K562 (cell line): ENCODE measurements around the gene CAMK2A. TPM values are rescaled to one million over a fixed set of nuclear protein-coding genes. Genes with fewer than 3 reads are reported as not detected.

Source experiments
- BCL6 ChIP-seq: fragments of 250-450 bp; sonication (Bioruptor Pico); IDR thresholded peaks from 2 replicates; pipeline ENCODE4 v1.4.0; 2020
- BCLAF1 ChIP-seq, 2 experiments: fragments of 450-650 bp in 1 of 2; IDR thresholded peaks; 2 replicates each; pipeline ENCODE4 v1.6.1; 2011 to 2017; ENCODE audit warnings: low read depth in 2 of 2, antibody characterized with exemption in 1 of 2, borderline replicate concordance in 1 of 2, low read length in 1 of 2, mild to moderate bottlenecking in 1 of 2, mixed read lengths in 1 of 2; ENCODE audit not compliant: control insufficient read depth in 1 of 2
- BCOR ChIP-seq: fragments of 450-650 bp; IDR thresholded peaks from 2 replicates; pipeline ENCODE4 v1.6.1; 2016
- CC2D1A ChIP-seq: fragments of 450-650 bp; IDR thresholded peaks from 2 replicates; pipeline ENCODE4 v1.6.1; 2017; ENCODE audit warnings: mild to moderate bottlenecking
- CHCHD3 ChIP-seq: fragments of 250-450 bp; sonication (Bioruptor Pico); IDR thresholded peaks from 2 replicates; pipeline ENCODE4 v2.1.2; 2022; ENCODE audit warnings: mild to moderate bottlenecking
- DACH1 ChIP-seq: fragments of 450-650 bp; IDR thresholded peaks from 2 replicates; pipeline ENCODE4 v1.6.1; 2018; ENCODE audit not compliant: partially characterized antibody
- DLX4 ChIP-seq: fragments of 250-450 bp; sonication (Bioruptor Pico); IDR thresholded peaks from 2 replicates; pipeline ENCODE4 v1.6.1; 2021; ENCODE audit warnings: mild to moderate bottlenecking
- DMBX1 ChIP-seq: fragments of 250-450 bp; sonication (Bioruptor Pico); IDR thresholded peaks from 2 replicates; pipeline ENCODE4 v1.8.0; 2022; ENCODE audit warnings: inconsistent platforms, mild to moderate bottlenecking, moderate library complexity, borderline replicate concordance
- FIP1L1 ChIP-seq: fragments of 200-400 bp; formaldehyde crosslinking; IDR thresholded peaks from 2 replicates; pipeline ENCODE4 v1.6.1; 2018; ENCODE audit warnings: mild to moderate bottlenecking, low read depth, low read length; ENCODE audit not compliant: poor library complexity, severe bottlenecking
- FOXP4 ChIP-seq: sonication (generic); formaldehyde crosslinking; IDR thresholded peaks from 2 replicates; pipeline ENCODE4 v1.8.0; 2022; ENCODE audit warnings: mild to moderate bottlenecking, missing genetic modification reagents, borderline replicate concordance
- HDAC2 ChIP-seq: fragments of 450-650 bp; IDR thresholded peaks from 2 replicates; pipeline ENCODE4 v1.6.1; 2016; ENCODE audit warnings: mild to moderate bottlenecking
- KDM1A ChIP-seq, 2 experiments: fragments of 450-650 bp; IDR thresholded peaks; 2 replicates each; pipeline ENCODE4 v1.6.1; 2016; ENCODE audit warnings: mild to moderate bottlenecking in 2 of 2
- L3MBTL2 ChIP-seq: fragments of 450-650 bp; IDR thresholded peaks from 2 replicates; pipeline ENCODE4 v1.6.1; 2016; ENCODE audit warnings: mild to moderate bottlenecking, moderate library complexity
- PML ChIP-seq: IDR thresholded peaks from 2 replicates; pipeline ENCODE4 v1.6.1; 2012; ENCODE audit warnings: low read length, inconsistent platforms
- RBM25 ChIP-seq: fragments of 200-400 bp; formaldehyde crosslinking; IDR thresholded peaks from 2 replicates; pipeline ENCODE4 v1.6.1; 2018; ENCODE audit warnings: low read length, low read depth, moderate library complexity; ENCODE audit not compliant: severe bottlenecking
- RFX1 ChIP-seq: fragments of 450-650 bp; IDR thresholded peaks from 2 replicates; pipeline ENCODE4 v1.6.1; 2016; ENCODE audit warnings: mild to moderate bottlenecking, moderate library complexity
- TCFL5 ChIP-seq: fragments of 250-450 bp; sonication (Bioruptor Pico); conservative IDR thresholded peaks from 2 replicates; pipeline ENCODE4 v1.6.1; 2021; ENCODE audit warnings: mild to moderate bottlenecking, moderate library complexity, matching md5 sums
- TEAD1 ChIP-seq, 2 experiments: fragments of 450-650 bp in 1 of 2; sonication (generic) in 1 of 2; formaldehyde crosslinking; IDR thresholded peaks; 2 replicates each; pipeline versions ENCODE4 v1.4.0 to v1.8.0; 2020 to 2022; ENCODE audit warnings: mild to moderate bottlenecking in 2 of 2, missing genetic modification reagents in 1 of 2
- ZFP36 ChIP-seq: fragments of 150-350 bp; IDR thresholded peaks from 2 replicates; pipeline ENCODE4 v1.6.1; 2018; ENCODE audit warnings: low read length, low read depth; ENCODE audit not compliant: partially characterized antibody
- ZNF134 ChIP-seq: fragments of 250-450 bp; sonication (Bioruptor Pico); conservative IDR thresholded peaks from 2 replicates; pipeline ENCODE4 v1.4.0; 2020
- ZNF347 ChIP-seq: fragments of 450-650 bp; formaldehyde crosslinking; IDR thresholded peaks from 2 replicates; pipeline ENCODE4 v1.4.0; 2020; ENCODE audit warnings: low read depth, mild to moderate bottlenecking, moderate library complexity
- polyA plus RNA-seq, 8 experiments: library from polyadenylated mRNA; depleted of rRNA in 4 of 8; stranded (reverse) in 5 of 8; unstranded in 3 of 8; fragments of >200 nt; fragmentation: Nextera tagmentation in 2 of 8; fragmentation: Illumina TruSeq in 1 of 8; extraction: Ambion mirVana in 2 of 8; extraction: Trizol in 1 of 8; gene quantifications; 2 replicates each; pipeline versions ENCODE4 v1.2.1 to v1.2.3, GENCODE V29; 2011 to 2014; ENCODE audit warnings: inconsistent platforms in 1 of 8, missing spikeins in 1 of 8
- total RNA-seq, 7 experiments: library from RNA; depleted of rRNA in 6 of 7; stranded (reverse); fragments of >200 nt in 6 of 7; fragmentation: Illumina TruSeq in 2 of 7; extraction: Trizol in 2 of 7; gene quantifications; 2 replicates each; pipeline versions ENCODE4 v1.2.1 to v1.2.3, GENCODE V29; 2011 to 2021; ENCODE audit warnings: low replicate concordance in 1 of 7

Gene CAMK2A
- total and polyA plus RNA-seq, 9 of the 15 experiments (the other 6 are each of a cell fraction or from before 2014, with no cell fraction given), result 0.01 to 0.18 (median 0.04) TPM; not detected in 6

GRCh38 chr5:150182774-150183173, 106.8 kb downstream of the CAMK2A start (continued):
- no peak for TF ChIP-seq DLX4
- no peak for TF ChIP-seq ZNF134
- no peak for TF ChIP-seq FOXP4 (CRISPR knock-in tag)
- TF ChIP-seq FIP1L1, result no peak
- peak in 1 of 2 experiments; percentile 61; a peak in 2 of 4 replicates for TF ChIP-seq KDM1A (IDR thresholded peaks at IDR 0.05)
- TF ChIP-seq TCFL5, result no peak
- peak; percentile 61; the same call in 1 of the 2 replicates for TF ChIP-seq HDAC2
- TF ChIP-seq DACH1, result peak; percentile 18
- no peak for TF ChIP-seq DMBX1 (CRISPR knock-in tag)
- TF ChIP-seq ZNF347 (CRISPR knock-in tag), result no peak
- no peak for TF ChIP-seq TEAD1 (CRISPR knock-in tag; IDR thresholded peaks at IDR 0.05)
- TF ChIP-seq RFX1, result no peak
- TF ChIP-seq BCLAF1 (IDR thresholded peaks at IDR 0.05; ENCODE audit: borderline replicate concordance in 1 of 2, control insufficient read depth in 1 of 2, low read depth in 2 of 2, low read length in 1 of 2), result no peak
- no peak for TF ChIP-seq BCL6 (CRISPR knock-in tag)
- TF ChIP-seq RBM25, result peak; percentile 90
- no peak for TF ChIP-seq CHCHD3 (CRISPR knock-in tag)
- no peak for TF ChIP-seq CC2D1A
- no peak for TF ChIP-seq L3MBTL2
- TF ChIP-seq ZFP36, result peak; percentile 90
- no peak for TF ChIP-seq PML
- TF ChIP-seq BCOR, result peak; percentile 82
